Measurements from ENCODE around the gene OR13G1. TPM values are rescaled to one million over a fixed set of nuclear protein-coding genes. Genes with fewer than 3 reads are reported as not detected.
"Not testable (repeated sequence)": the region's sequence is repeated elsewhere in the genome, so short reads cannot be mapped to it uniquely, and the experiment has no call there.

Gene OR13G1, protein sequence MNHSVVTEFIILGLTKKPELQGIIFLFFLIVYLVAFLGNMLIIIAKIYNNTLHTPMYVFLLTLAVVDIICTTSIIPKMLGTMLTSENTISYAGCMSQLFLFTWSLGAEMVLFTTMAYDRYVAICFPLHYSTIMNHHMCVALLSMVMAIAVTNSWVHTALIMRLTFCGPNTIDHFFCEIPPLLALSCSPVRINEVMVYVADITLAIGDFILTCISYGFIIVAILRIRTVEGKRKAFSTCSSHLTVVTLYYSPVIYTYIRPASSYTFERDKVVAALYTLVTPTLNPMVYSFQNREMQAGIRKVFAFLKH
- not detected for total RNA-seq
- polyA plus RNA-seq: not detected
- long read RNA-seq, donor 1: 0 reads
- long read RNA-seq, donor 2: 0 reads
- long read RNA-seq, donor 3: 0 reads

DNA sequence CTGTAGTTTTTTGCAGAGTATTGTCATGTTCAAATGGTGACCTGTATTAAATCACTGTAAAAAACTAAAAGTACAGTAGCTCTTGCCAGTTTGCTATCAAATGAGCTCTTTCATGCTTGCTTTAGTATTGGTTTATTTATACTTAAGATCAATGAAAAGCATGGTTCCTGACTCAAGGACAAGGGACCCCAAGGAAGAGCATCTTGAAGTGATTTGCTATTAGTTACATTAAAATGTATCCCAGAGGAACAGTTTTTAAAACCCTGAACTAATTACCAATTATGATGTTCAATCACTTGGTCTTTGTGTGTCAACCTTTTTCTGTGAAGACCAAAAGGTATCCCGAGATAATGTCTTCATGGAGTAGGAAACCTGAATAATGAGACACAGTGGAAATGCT is at the start of gene OR13G1:
Gene OR13G1, minus strand, starts transcription at position 101 of the 400 bp plus-strand sequence. CDS start 6,698 bp downstream, outside the sequence.
- H3K27ac ChIP-seq: no peak within 1 kb of the TSS
- H3K9me3 ChIP-seq: no peaks in the 10 kb centered on the region
- no peaks in the 10 kb centered on the region for H3K27me3 ChIP-seq
- no peaks in the 10 kb centered on the region for H3K4me1 ChIP-seq (ENCODE audit: insufficient read depth)
- TF ChIP-seq, protein P1, sequence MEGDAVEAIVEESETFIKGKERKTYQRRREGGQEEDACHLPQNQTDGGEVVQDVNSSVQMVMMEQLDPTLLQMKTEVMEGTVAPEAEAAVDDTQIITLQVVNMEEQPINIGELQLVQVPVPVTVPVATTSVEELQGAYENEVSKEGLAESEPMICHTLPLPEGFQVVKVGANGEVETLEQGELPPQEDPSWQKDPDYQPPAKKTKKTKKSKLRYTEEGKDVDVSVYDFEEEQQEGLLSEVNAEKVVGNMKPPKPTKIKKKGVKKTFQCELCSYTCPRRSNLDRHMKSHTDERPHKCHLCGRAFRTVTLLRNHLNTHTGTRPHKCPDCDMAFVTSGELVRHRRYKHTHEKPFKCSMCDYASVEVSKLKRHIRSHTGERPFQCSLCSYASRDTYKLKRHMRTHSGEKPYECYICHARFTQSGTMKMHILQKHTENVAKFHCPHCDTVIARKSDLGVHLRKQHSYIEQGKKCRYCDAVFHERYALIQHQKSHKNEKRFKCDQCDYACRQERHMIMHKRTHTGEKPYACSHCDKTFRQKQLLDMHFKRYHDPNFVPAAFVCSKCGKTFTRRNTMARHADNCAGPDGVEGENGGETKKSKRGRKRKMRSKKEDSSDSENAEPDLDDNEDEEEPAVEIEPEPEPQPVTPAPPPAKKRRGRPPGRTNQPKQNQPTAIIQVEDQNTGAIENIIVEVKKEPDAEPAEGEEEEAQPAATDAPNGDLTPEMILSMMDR (IDR thresholded peaks at IDR 0.05): no peak
- TF ChIP-seq POLR2A (IDR thresholded peaks at IDR 0.05) (no peak), EP300 (IDR thresholded peaks at IDR 0.05) (no peak)
- intact Hi-C loops (cut with DNase I): no loop called here
- no peak within 1 kb of the TSS for H3K4me3 ChIP-seq
- WGBS, 3 donors: 70 to 78% (median 72%) methylated on average over 1 of the region's 1 CpG
- no peaks in the 10 kb centered on the region for H3K36me3 ChIP-seq
- no peak for DNase-seq

GRCh38 chr1:247721222-247721621 is 41.7 kb upstream of the OR13G1 start:
- Histone ChIP-seq H3K27ac (no peak overlapping the region), H3K9me3 (no peaks in the 10 kb centered on the region), H3K4me3 (no peak overlapping the region), H3K36me3 (no peaks in the 10 kb centered on the region), H3K27me3 (no peaks in the 10 kb centered on the region), H3K4me1 (ENCODE audit: insufficient read depth) (no peaks in the 10 kb centered on the region)
- intact Hi-C loops (cut with DNase I): no loop called here
- TF ChIP-seq EP300 (IDR thresholded peaks at IDR 0.05) (no peak), POLR2A (IDR thresholded peaks at IDR 0.05) (no peak)
- TF ChIP-seq, protein P1 (IDR thresholded peaks at IDR 0.05): no peak
- 87 to 91% (median 91%) methylated on average over 4 of the region's 4 CpGs for whole genome bisulfite sequencing, 3 donors
- no peak for DNase-seq

GRCh38 chr1:247716546-247716945 is 37.0 kb upstream of the OR13G1 start, which contains the start of gene OR6F1:
Gene OR6F1, minus strand, starts transcription at chr1:247716646. Its CDS starts 3,891 bp downstream, at chr1:247712755.
- intact Hi-C loops (cut with DNase I): no loop called here
- WGBS, 3 donors: 80 to 81% (median 80%) methylated on average over 3 of the region's 3 CpGs
- H3K4me3 ChIP-seq: no peak within 1 kb of the TSS
- no peak for TF ChIP-seq POLR2A (IDR thresholded peaks at IDR 0.05)
- no peak for TF ChIP-seq EP300 (IDR thresholded peaks at IDR 0.05)
- TF ChIP-seq, protein P1 (IDR thresholded peaks at IDR 0.05): no peak
- no peaks in the 10 kb centered on the region for H3K9me3 ChIP-seq
- H3K36me3 ChIP-seq: no peaks in the 10 kb centered on the region
- DNase-seq: no peak
- no peaks in the 10 kb centered on the region for H3K4me1 ChIP-seq (ENCODE audit: insufficient read depth)
- no peak within 1 kb of the TSS for H3K27ac ChIP-seq
- no peaks in the 10 kb centered on the region for H3K27me3 ChIP-seq

GRCh38 chr1:247713753-247714152 is 34.2 kb upstream of the OR13G1 start:
- Histone ChIP-seq H3K4me1 (ENCODE audit: insufficient read depth) (no peaks in the 10 kb centered on the region), H3K36me3 (no peaks in the 10 kb centered on the region), H3K4me3 (no peak overlapping the region), H3K27me3 (no peaks in the 10 kb centered on the region), H3K27ac (no peak overlapping the region), H3K9me3 (no peaks in the 10 kb centered on the region)
- intact Hi-C loops (cut with DNase I): no loop called here
- no peak for TF ChIP-seq EP300 (IDR thresholded peaks at IDR 0.05)
- no peak for TF ChIP-seq POLR2A (IDR thresholded peaks at IDR 0.05)
- TF ChIP-seq, protein P1 (IDR thresholded peaks at IDR 0.05): no peak
- DNase-seq: no peak
- 89 to 95% (median 91%) methylated on average over 7 of the region's 7 CpGs for WGBS, 3 donors

DNA sequence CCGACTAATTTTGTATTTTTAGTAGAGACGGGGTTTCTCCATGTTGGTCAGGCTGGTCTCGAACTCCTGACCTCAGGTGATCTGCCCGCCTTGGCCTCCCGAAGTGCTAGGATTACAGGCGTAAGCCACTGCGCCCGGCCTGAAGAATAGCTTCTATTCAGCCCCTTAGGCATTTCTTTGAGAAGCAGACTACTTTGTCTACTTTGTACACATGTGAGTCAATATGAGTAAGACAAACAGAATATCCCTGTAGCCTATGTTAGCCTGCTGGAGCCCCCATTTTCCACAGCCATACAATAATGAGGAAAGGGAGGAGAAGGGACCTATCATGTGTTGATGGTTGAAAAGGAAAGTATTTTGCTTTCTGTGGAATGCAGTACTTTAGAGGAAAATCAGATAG is 31.1 kb upstream of the OR13G1 start:
- DNase-seq; H3K27ac ChIP-seq; H3K27me3 ChIP-seq; H3K4me1 ChIP-seq (ENCODE audit: insufficient read depth); intact Hi-C loops (cut with DNase I); H3K36me3 ChIP-seq; H3K4me3 ChIP-seq; H3K9me3 ChIP-seq: not testable (repeated sequence)
- 90 to 96% (median 91%) methylated on average over 8 of the region's 8 CpGs for WGBS, 3 donors
